Ureter (tissue), 1 donor: ENCODE results near the gene CMTM5. TPM values are rescaled to one million over a fixed set of nuclear protein-coding genes. Genes with fewer than 3 reads are reported as not detected.
"Not testable (repeated sequence)": the region's sequence is repeated elsewhere in the genome, so short reads cannot be mapped to it uniquely, and the experiment has no call there.

Experiments used
- DNase-seq: peaks from one replicate; pipeline ENCODE4 v3.0.0-alpha.2; 2020; ENCODE audit warnings: low spot score
- total RNA-seq: library from RNA; stranded (reverse); gene quantifications from one replicate; pipeline ENCODE4 v1.2.4, GENCODE V29; 2023
- donor health status: DM: yes; HTN: yes; CAD: no.

The CMTM5 gene
- total RNA-seq, 1 donor from 2014 or later = 1.1 TPM

- DNase-seq = no peak
These were observed 22.3 kb downstream of the CMTM5 start for GRCh38 chr14:23399136-23399535.

- no peak for DNase-seq
These were observed 22.7 kb downstream of the CMTM5 start for GRCh38 chr14:23399591-23399990.

GRCh38 chr14:23400496-23401149 is 23.8 kb downstream of the CMTM5 start:
- not testable (repeated sequence) for DNase-seq

GRCh38 chr14:23401291-23401690 is 24.4 kb downstream of the CMTM5 start:
- no peak for DNase-seq

- no peak for DNase-seq
These were observed 25.7 kb downstream of the CMTM5 start for GRCh38 chr14:23402296-23403138.

- no peak for DNase-seq
These were observed 26.2 kb downstream of the CMTM5 start for GRCh38 chr14:23403139-23403438.

- DNase-seq = no peak
These were observed 27.1 kb downstream of the CMTM5 start for GRCh38 chr14:23403908-23404307.

- DNase-seq = no peak
These were observed 27.6 kb downstream of the CMTM5 start for GRCh38 chr14:23404331-23404900.

- no peak for DNase-seq
These were observed 28.2 kb downstream of the CMTM5 start for GRCh38 chr14:23405096-23405495.

GRCh38 chr14:23405516-23406025 is 28.7 kb downstream of the CMTM5 start:
- DNase-seq = no peak

GRCh38 chr14:23406244-23406643 is 29.4 kb downstream of the CMTM5 start:
- no peak for DNase-seq

GRCh38 chr14:23406725-23407355 is 30.0 kb downstream of the CMTM5 start:
- no peak for DNase-seq

GRCh38 chr14:23407516-23408306 is 30.9 kb downstream of the CMTM5 start, which contains the start of gene MYH6:
TSS of gene MYH6 (minus strand) at chr14:23408273. CDS start at chr14:23407223, 1,050 bp downstream.
- DNase-seq = no peak

- no peak for DNase-seq
These were observed 31.4 kb downstream of the CMTM5 start for GRCh38 chr14:23408307-23408630.

GRCh38 chr14:23409475-23409874 is 32.6 kb downstream of the CMTM5 start:
- DNase-seq = no peak

- DNase-seq = no peak
These were observed 33.3 kb downstream of the CMTM5 start for GRCh38 chr14:23409966-23410635.

- no peak for DNase-seq
These were observed 35.0 kb downstream of the CMTM5 start for GRCh38 chr14:23411563-23412525.

GRCh38 chr14:23413681-23414080 is 36.8 kb downstream of the CMTM5 start:
- no peak for DNase-seq

- DNase-seq = no peak
These were observed 37.4 kb downstream of the CMTM5 start for GRCh38 chr14:23414254-23414653.
